ENCODE measurements around the gene CCDC137. TPM values are rescaled to one million over a fixed set of nuclear protein-coding genes. Genes with fewer than 3 reads are reported as not detected.

CCDC137 gene
- total RNA-seq, 2 experiments from 2014 or later, result 39.4 to 61.4 TPM

DNA sequence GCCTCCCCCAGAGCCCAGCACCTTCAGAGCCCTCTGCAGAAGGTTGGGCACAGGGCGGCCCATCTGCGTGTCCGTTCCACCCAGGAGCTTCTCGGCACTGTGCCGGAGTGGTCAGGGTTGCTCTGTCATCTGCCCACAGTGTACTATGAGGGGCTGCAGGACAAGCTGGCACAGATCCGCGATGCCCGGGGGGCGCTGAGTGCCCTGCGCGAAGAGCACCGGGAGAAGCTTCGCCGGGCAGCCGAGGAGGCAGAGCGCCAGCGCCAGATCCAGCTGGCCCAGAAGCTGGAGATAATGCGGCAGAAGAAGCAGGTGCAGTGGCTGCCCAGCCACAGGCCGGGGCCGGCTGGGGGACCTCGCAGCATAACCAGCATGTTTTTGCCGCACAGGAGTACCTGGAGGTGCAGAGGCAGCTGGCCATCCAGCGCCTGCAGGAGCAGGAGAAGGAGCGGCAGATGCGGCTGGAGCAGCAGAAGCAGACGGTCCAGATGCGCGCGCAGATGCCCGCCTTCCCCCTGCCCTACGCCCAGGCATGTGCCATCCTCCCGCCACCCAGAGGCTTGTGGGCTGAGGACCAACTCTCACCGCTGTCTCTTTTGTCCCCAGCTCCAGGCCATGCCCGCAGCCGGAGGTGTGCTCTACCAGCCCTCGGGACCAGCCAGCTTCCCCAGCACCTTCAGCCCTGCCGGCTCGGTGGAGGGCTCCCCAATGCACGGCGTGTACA lies 29.8 kb downstream of the CCDC137 start:
- Histone ChIP-seq H4K20me1 (ENCODE audit: insufficient read depth, low read length) (peaks cover 3% of the 10 kb centered on the region; the same call in 1 of the 2 replicates), H3K9me3 (ENCODE audit: low read length) (no peaks in the 10 kb centered on the region), H3K27ac (ENCODE audit: low read depth, low read length, poor library complexity, severe bottlenecking) (no peak overlapping the region), H3K4me1 (ENCODE audit: insufficient read depth, low read length, poor library complexity, severe bottlenecking) (peaks cover 9% of the 10 kb centered on the region), H3K4me3 (ENCODE audit: low read depth, low read length, poor library complexity, severe bottlenecking) (no peak overlapping the region), H2AFZ (ENCODE audit: low read length) (no peak overlapping the region), H3K9me2 (ENCODE audit: insufficient read depth, low read length) (no peaks in the 10 kb centered on the region), H3K79me2 (ENCODE audit: insufficient read depth, low read depth, low read length) (peaks cover 27% of the 10 kb centered on the region), H3K4me2 (ENCODE audit: low read length) (no peak overlapping the region), H3K36me3 (ENCODE audit: insufficient read depth, low read length) (peaks cover 98% of the 10 kb centered on the region)
- intact Hi-C loops (cut with micrococcal nuclease; ENCODE audit: unreplicated experiment), result no loop called here
- no TSS peak for BruUV-seq (replicated peaks)
- DNase-seq (ENCODE audit: low spot score), result no peak
- ChIA-PET CTCF (ENCODE audit: unreplicated experiment) (no interaction called here), POLR2A (no interaction called here)
- no peak for TF ChIP-seq CTCF (conservative IDR thresholded peaks at IDR 0.05; ENCODE audit: low read length)
- TF ChIP-seq EZH2phosphoT487 (IDR thresholded peaks at IDR 0.05; ENCODE audit: borderline replicate concordance, low read depth, low read length), result no peak

DNA sequence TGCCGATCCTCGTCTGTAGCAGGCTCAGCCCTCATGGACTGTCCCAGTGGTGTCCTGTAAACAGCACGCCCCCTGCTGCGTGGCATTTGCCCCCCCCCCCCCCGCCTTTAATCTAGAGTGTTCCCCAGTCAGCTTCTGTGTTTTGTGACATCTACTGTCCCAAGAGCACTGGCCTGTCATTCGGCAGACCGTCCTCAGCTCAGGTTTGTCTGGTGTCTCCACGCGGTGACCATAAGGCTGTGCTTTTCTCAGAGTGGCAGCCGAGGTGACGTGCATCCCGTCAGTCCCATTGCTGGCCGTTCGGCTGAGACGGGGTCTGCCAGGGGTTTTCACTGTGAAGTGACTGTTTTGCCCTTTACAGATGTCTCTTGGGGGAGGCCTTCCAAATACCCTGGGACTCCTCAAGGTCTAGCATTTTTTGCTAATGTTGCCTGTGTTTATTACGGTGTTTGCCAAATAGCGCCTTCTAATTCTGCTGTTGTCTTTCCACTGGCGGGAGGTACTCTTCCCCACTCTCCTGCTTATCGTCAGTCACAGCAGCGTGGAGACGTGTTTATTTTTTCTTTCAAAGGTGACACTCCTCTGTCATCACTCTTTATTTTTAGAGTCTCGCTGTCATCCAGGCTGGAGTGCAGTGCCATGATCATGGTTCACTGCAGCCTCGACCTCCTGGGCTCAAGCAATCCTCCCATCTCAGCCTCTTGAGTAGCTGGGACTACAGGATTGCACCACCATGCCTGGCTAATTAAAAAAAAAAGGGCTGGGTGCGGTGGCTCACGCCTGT lies 30.9 kb downstream of the CCDC137 start:
- peaks cover 16% of the 10 kb centered on the region for H3K4me1 ChIP-seq (ENCODE audit: insufficient read depth, low read length, poor library complexity, severe bottlenecking)
- H3K9me2 ChIP-seq (ENCODE audit: insufficient read depth, low read length), result no peaks in the 10 kb centered on the region
- TF ChIP-seq EZH2phosphoT487 (IDR thresholded peaks at IDR 0.05; ENCODE audit: borderline replicate concordance, low read depth, low read length), result no peak
- DNase-seq (ENCODE audit: low spot score), result no peak
- intact Hi-C loops (cut with micrococcal nuclease; ENCODE audit: unreplicated experiment), result no loop called here
- peaks cover 98% of the 10 kb centered on the region for H3K36me3 ChIP-seq (ENCODE audit: insufficient read depth, low read length)
- no peak overlapping the region for H2AFZ ChIP-seq (ENCODE audit: low read length)
- no TSS peak for BruUV-seq (replicated peaks)
- peaks cover 37% of the 10 kb centered on the region for H3K79me2 ChIP-seq (ENCODE audit: insufficient read depth, low read depth, low read length)
- H3K27ac ChIP-seq (ENCODE audit: low read depth, low read length, poor library complexity, severe bottlenecking), result no peak overlapping the region
- POLR2A ChIA-PET, result no interaction called here
- CTCF ChIA-PET (ENCODE audit: unreplicated experiment), result no interaction called here
- H3K4me2 ChIP-seq (ENCODE audit: low read length), result no peak overlapping the region
- no peaks in the 10 kb centered on the region for H3K9me3 ChIP-seq (ENCODE audit: low read length)
- peaks cover 9% of the 10 kb centered on the region; the same call in 1 of the 2 replicates for H4K20me1 ChIP-seq (ENCODE audit: insufficient read depth, low read length)
- no peak overlapping the region for H3K4me3 ChIP-seq (ENCODE audit: low read depth, low read length, poor library complexity, severe bottlenecking)

DNA sequence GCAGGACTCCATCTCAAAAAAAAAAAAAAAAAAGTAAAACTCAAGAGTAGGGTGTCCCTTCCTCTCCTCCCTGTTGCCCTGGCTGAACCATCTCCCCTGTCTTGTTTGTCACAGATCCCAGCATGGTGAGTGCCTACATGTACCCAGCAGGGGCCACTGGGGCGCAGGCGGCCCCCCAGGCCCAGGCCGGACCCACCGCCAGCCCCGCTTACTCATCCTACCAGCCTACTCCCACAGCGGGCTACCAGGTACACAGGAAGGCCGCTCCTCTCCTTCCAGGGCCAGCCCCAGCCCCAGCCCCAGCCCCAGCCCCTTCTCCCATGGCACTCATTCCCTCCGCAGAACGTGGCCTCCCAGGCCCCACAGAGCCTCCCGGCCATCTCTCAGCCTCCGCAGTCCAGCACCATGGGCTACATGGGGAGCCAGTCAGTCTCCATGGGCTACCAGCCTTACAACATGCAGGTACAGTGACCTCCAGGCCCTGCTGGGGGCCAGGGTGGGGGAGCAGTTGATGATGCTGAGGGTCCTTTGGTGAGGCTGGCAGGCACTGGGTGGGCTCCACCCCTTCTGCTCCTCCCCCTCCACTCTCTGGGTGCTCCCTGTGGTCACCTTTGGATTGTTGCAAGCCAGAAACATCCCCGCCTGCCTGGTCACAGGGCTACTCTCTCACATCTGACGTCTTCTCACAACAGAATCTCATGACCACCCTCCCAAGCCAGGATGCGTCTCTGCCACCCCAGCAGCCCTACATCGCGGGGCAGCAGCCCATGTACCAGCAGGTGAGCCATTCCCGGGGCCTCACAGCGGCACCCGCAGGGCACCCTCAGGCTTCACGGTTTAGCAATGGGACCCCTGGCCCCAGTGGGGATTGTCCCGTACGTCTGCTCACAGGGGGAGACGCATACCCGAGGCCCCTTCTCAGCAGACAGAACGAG lies 34.1 kb downstream of the CCDC137 start:
- peak overlapping the region; percentile 92 for H3K4me2 ChIP-seq (ENCODE audit: low read length)
- POLR2A ChIA-PET, result no interaction called here
- H3K4me3 ChIP-seq (ENCODE audit: low read depth, low read length, poor library complexity, severe bottlenecking), result peak overlapping the region; percentile 92
- no peak overlapping the region for H2AFZ ChIP-seq (ENCODE audit: low read length)
- TF ChIP-seq CTCF (conservative IDR thresholded peaks at IDR 0.05; ENCODE audit: low read length), result no peak
- no peaks in the 10 kb centered on the region for H3K9me2 ChIP-seq (ENCODE audit: insufficient read depth, low read length)
- intact Hi-C loops (cut with micrococcal nuclease; ENCODE audit: unreplicated experiment), result no loop called here
- CTCF ChIA-PET (ENCODE audit: unreplicated experiment), result no interaction called here
- H3K27ac ChIP-seq (ENCODE audit: low read depth, low read length, poor library complexity, severe bottlenecking), result no peak overlapping the region
- H3K9me3 ChIP-seq (ENCODE audit: low read length), result no peaks in the 10 kb centered on the region
- H3K36me3 ChIP-seq (ENCODE audit: insufficient read depth, low read length), result peaks cover 91% of the 10 kb centered on the region
- peaks cover 66% of the 10 kb centered on the region for H3K79me2 ChIP-seq (ENCODE audit: insufficient read depth, low read depth, low read length)
- BruUV-seq (replicated peaks), result no TSS peak
- H3K4me1 ChIP-seq (ENCODE audit: insufficient read depth, low read length, poor library complexity, severe bottlenecking), result peaks cover 23% of the 10 kb centered on the region
- H4K20me1 ChIP-seq (ENCODE audit: insufficient read depth, low read length), result peaks cover 12% of the 10 kb centered on the region; the same call in 1 of the 2 replicates
- DNase-seq (ENCODE audit: low spot score), result no peak

Measured in OCI-LY7 (cell line).